ENCODE results near the gene ASCL2. TPM values are rescaled to one million over a fixed set of nuclear protein-coding genes. Genes with fewer than 3 reads are reported as not detected.
"Not testable (repeated sequence)": the region's sequence is repeated elsewhere in the genome, so short reads cannot be mapped to it uniquely, and the experiment has no call there.

Gene ASCL2
- total and polyA plus RNA-seq, 12 donors, result 0.15 to 2.7 (median 0.25) TPM; not detected in 4

- H3K36me3 ChIP-seq, result no peaks in the 10 kb centered on the region
- intact Hi-C loops (cut with DNase I), result no loop called here
- 89 to 91% methylated on average over 11 of the region's 11 CpGs for WGBS, 2 donors
- H3K27ac ChIP-seq, result no peak overlapping the region
- DNase-seq (no peak), ATAC-seq (no peak)
- peaks cover 0 to 28% (median 6%) of the 10 kb centered on the region in 7 donors for H3K27me3 ChIP-seq
- H3K4me1 ChIP-seq, result no peaks in the 10 kb centered on the region
- TF ChIP-seq CTCF (IDR thresholded peaks at IDR 0.05), result no peak
- no peaks in the 10 kb centered on the region for H3K9me3 ChIP-seq
- H3K4me3 ChIP-seq, result no peak overlapping the region
Observed at GRCh38 chr11:2248242-2248641, 22.1 kb downstream of the ASCL2 start.

- DNase-seq (no peak), ATAC-seq (no peak)
- no peak for TF ChIP-seq CTCF (IDR thresholded peaks at IDR 0.05)
- Histone ChIP-seq H3K4me3 (no peak overlapping the region), H3K36me3 (no peaks in the 10 kb centered on the region), H3K27ac (no peak overlapping the region), H3K4me1 (no peaks in the 10 kb centered on the region), H3K9me3 (peaks cover 0 to 7% (median 0%) of the 10 kb centered on the region in 11 donors), H3K27me3 (peaks cover 0 to 28% (median 6%) of the 10 kb centered on the region in 7 donors)
- WGBS, 2 donors, result 65 to 76% methylated on average over 7 of the region's 7 CpGs
- intact Hi-C loops (cut with DNase I), result no loop called here
Observed at GRCh38 chr11:2247496-2247895, 22.9 kb downstream of the ASCL2 start.

- no peak overlapping the region for H3K4me3 ChIP-seq
- H3K27me3 ChIP-seq, result peaks cover 0 to 12% (median 0%) of the 10 kb centered on the region in 7 donors
- intact Hi-C loops (cut with DNase I), result no loop called here
- H3K4me1 ChIP-seq, result no peaks in the 10 kb centered on the region
- no peaks in the 10 kb centered on the region for H3K36me3 ChIP-seq
- peaks cover 0 to 30% (median 8%) of the 10 kb centered on the region in 11 donors for H3K9me3 ChIP-seq
- TF ChIP-seq CTCF (IDR thresholded peaks at IDR 0.05), result no peak
- DNase-seq (no peak), ATAC-seq (no peak)
- 71 to 79% methylated on average over 3 of the region's 3 CpGs for WGBS, 2 donors
- no peak overlapping the region for H3K27ac ChIP-seq
Observed at GRCh38 chr11:2240834-2241233, 29.6 kb downstream of the ASCL2 start.

GRCh38 chr11:2237457-2238238, 32.7 kb downstream of the ASCL2 start:
- no peak for DNase-seq
- H3K9me3 ChIP-seq, result peaks cover 0 to 24% (median 7%) of the 10 kb centered on the region in 11 donors
- TF ChIP-seq CTCF (IDR thresholded peaks at IDR 0.05), result no peak
- no peaks in the 10 kb centered on the region for H3K36me3 ChIP-seq
- H3K27me3 ChIP-seq, result peaks cover 0 to 8% (median 0%) of the 10 kb centered on the region in 7 donors
- H3K4me3 ChIP-seq, result no peak overlapping the region
- ATAC-seq, result no peak
- 91 to 93% methylated on average over 22 of the region's 22 CpGs for WGBS, 2 donors
- intact Hi-C loops (cut with DNase I), result no loop called here
- no peak overlapping the region for H3K27ac ChIP-seq
- no peaks in the 10 kb centered on the region for H3K4me1 ChIP-seq

GRCh38 chr11:2236381-2237134, 33.8 kb downstream of the ASCL2 start:
- DNase-seq; intact Hi-C loops (cut with DNase I); H3K4me1 ChIP-seq; ATAC-seq; H3K4me3 ChIP-seq; H3K27me3 ChIP-seq; H3K27ac ChIP-seq; H3K36me3 ChIP-seq: not testable (repeated sequence)
- 89 to 91% methylated on average over 23 of the region's 23 CpGs for WGBS, 2 donors
- peaks cover 0 to 13% (median under 1%) of the 10 kb centered on the region in 11 donors for H3K9me3 ChIP-seq
